ENCODE data around the gene FBXO42. TPM values are rescaled to one million over a fixed set of nuclear protein-coding genes. Genes with fewer than 3 reads are reported as not detected.

The FBXO42 gene
- total and polyA plus RNA-seq, 2 donors (not counting 3 experiments of a cell fraction or from before 2014, with no cell fraction given): 16.3 to 20.4 TPM

DNA sequence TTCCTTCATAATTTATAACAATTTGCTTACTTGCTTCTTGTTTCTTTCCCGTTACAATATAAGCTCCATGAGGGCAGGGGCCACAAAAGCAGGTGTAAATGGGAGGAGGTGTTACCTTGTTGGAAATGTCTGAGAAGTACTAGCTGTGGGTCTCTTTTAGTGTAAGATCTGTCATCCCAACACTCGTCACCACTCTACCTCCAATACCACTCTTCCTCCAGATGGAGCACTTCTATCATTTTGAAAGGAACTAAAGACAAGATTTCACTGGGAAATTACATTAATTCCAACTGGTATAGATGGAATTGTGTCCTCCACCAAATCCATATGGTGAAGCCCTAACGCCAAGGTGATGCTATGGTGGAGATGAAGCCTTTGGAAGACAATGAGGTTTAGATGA is 62.3 kb downstream of the FBXO42 start:
- Histone ChIP-seq H4K20me1 (replicated peaks; ENCODE audit: control insufficient read depth, extremely low read depth, insufficient read depth, low read length) (no peaks in the 10 kb centered on the region), H3K4me1 (ENCODE audit: control insufficient read depth, extremely low read depth, insufficient read depth, low read length) (peaks cover 6% of the 10 kb centered on the region), H3K27me3 (ENCODE audit: control insufficient read depth in 2 of 2, insufficient read depth in 2 of 2, low read length in 2 of 2) (no peaks in the 10 kb centered on the region), H3K4me3 (replicated peaks in 1 of 3; ENCODE audit: insufficient read depth in 1 of 3, low read depth in 1 of 3, low read length in 3 of 3) (no peak overlapping the region), H3K9me1 (replicated peaks; ENCODE audit: control insufficient read depth, extremely low read depth, insufficient read depth, low read length) (no peaks in the 10 kb centered on the region), H3K79me2 (ENCODE audit: control insufficient read depth, insufficient read depth, low read length) (no peaks in the 10 kb centered on the region), H3K4me2 (ENCODE audit: insufficient read depth, low read length) (no peak overlapping the region), H3K9ac (replicated peaks; ENCODE audit: extremely low read depth, insufficient read depth, low read length) (no peak overlapping the region), H3K27ac (ENCODE audit: insufficient read depth, low read depth, low read length) (no peak overlapping the region), H2AFZ (ENCODE audit: low read depth, low read length) (no peak overlapping the region), H3K9me3 (replicated peaks; ENCODE audit: control insufficient read depth, insufficient read depth, low read length) (no peaks in the 10 kb centered on the region), H3K36me3 (ENCODE audit: control insufficient read depth in 2 of 2, extremely low read depth in 1 of 2, insufficient read depth in 2 of 2, low read length in 2 of 2) (peaks cover 0 to 2% of the 10 kb centered on the region in 2 experiments)
- no peak for FAIRE-seq
- intact Hi-C loops (cut with micrococcal nuclease) (no loop called here), dilution Hi-C loops (cut with MboI; ENCODE audit: extremely low pct_ligation_motif_present, low sequenced_read_pairs) (no loop called here)
- TF ChIP-seq POLR2A (IDR thresholded peaks at IDR 0.05; ENCODE audit: low read depth, low read length) (no peak), JUN (IDR thresholded peaks at IDR 0.05; ENCODE audit: borderline replicate concordance, insufficient read depth, insufficient read length, low read depth) (no peak), POLR2AphosphoS5 (IDR thresholded peaks at IDR 0.05; ENCODE audit: insufficient read depth, low read depth, low read length) (no peak), MYC (IDR thresholded peaks at IDR 0.05; ENCODE audit: low read depth, low read length) (no peak)
- TF ChIP-seq, protein P1, sequence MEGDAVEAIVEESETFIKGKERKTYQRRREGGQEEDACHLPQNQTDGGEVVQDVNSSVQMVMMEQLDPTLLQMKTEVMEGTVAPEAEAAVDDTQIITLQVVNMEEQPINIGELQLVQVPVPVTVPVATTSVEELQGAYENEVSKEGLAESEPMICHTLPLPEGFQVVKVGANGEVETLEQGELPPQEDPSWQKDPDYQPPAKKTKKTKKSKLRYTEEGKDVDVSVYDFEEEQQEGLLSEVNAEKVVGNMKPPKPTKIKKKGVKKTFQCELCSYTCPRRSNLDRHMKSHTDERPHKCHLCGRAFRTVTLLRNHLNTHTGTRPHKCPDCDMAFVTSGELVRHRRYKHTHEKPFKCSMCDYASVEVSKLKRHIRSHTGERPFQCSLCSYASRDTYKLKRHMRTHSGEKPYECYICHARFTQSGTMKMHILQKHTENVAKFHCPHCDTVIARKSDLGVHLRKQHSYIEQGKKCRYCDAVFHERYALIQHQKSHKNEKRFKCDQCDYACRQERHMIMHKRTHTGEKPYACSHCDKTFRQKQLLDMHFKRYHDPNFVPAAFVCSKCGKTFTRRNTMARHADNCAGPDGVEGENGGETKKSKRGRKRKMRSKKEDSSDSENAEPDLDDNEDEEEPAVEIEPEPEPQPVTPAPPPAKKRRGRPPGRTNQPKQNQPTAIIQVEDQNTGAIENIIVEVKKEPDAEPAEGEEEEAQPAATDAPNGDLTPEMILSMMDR (IDR thresholded peaks at IDR 0.05; ENCODE audit: extremely low read depth in 1 of 2, insufficient read depth in 1 of 2, low read depth in 1 of 2, low read length in 2 of 2): no peak
- TF ChIP-seq, protein P2, sequence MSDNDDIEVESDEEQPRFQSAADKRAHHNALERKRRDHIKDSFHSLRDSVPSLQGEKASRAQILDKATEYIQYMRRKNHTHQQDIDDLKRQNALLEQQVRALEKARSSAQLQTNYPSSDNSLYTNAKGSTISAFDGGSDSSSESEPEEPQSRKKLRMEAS (IDR thresholded peaks at IDR 0.05; ENCODE audit: insufficient read depth, insufficient read length): no peak
- CTCF ChIA-PET: interaction anchor here (0.8 to 2.4 kb wide), 8 partner anchors 8 to 211 kb away, joined by 3 to 17 read pairs (median 4); no protein-coding TSS in a partner anchor
- no peak for DNase-seq (ENCODE audit: low read depth, low spot score)
- no TSS peak for BruUV-seq (replicated peaks)
- POLR2A ChIA-PET: no interaction called here

DNA sequence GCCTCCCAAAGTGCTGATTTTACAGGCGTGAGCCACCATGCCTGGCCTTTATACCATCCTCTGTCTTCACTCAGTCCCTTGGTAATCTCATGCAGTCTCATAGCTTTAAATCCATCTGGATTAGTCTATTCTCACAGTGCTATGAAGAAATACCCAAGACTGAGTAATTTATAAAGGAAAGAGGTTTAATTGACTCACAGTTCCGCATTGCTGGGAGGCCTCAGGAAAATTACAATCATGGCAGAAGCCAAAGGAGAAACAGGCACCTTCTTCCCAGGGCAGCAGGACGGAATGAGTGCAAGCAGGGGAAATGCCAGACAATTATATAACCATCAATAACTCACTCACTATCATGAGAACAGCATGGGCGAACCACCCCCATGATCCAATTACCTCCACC is 66.2 kb downstream of the FBXO42 start:
- Histone ChIP-seq H3K4me1 (ENCODE audit: control insufficient read depth, extremely low read depth, insufficient read depth, low read length) (no peaks in the 10 kb centered on the region), H3K4me2 (ENCODE audit: insufficient read depth, low read length) (no peak overlapping the region), H4K20me1 (replicated peaks; ENCODE audit: control insufficient read depth, extremely low read depth, insufficient read depth, low read length) (no peaks in the 10 kb centered on the region), H2AFZ (ENCODE audit: low read depth, low read length) (no peak overlapping the region), H3K9ac (replicated peaks; ENCODE audit: extremely low read depth, insufficient read depth, low read length) (no peak overlapping the region), H3K9me1 (replicated peaks; ENCODE audit: control insufficient read depth, extremely low read depth, insufficient read depth, low read length) (no peaks in the 10 kb centered on the region), H3K36me3 (ENCODE audit: control insufficient read depth in 2 of 2, extremely low read depth in 1 of 2, insufficient read depth in 2 of 2, low read length in 2 of 2) (peaks cover 0 to 2% of the 10 kb centered on the region in 2 experiments), H3K79me2 (ENCODE audit: control insufficient read depth, insufficient read depth, low read length) (no peaks in the 10 kb centered on the region), H3K9me3 (replicated peaks; ENCODE audit: control insufficient read depth, insufficient read depth, low read length) (no peaks in the 10 kb centered on the region), H3K27ac (ENCODE audit: insufficient read depth, low read depth, low read length) (no peak overlapping the region), H3K27me3 (ENCODE audit: control insufficient read depth in 2 of 2, insufficient read depth in 2 of 2, low read length in 2 of 2) (no peaks in the 10 kb centered on the region), H3K4me3 (replicated peaks in 1 of 3; ENCODE audit: insufficient read depth in 1 of 3, low read depth in 1 of 3, low read length in 3 of 3) (no peak overlapping the region)
- BruUV-seq (replicated peaks): no TSS peak
- DNase-seq (ENCODE audit: low read depth, low spot score) (no peak), FAIRE-seq (no peak)
- CTCF ChIA-PET: no interaction called here
- POLR2A ChIA-PET: no interaction called here
- intact Hi-C loops (cut with micrococcal nuclease): no loop called here
- dilution Hi-C loops (cut with MboI; ENCODE audit: extremely low pct_ligation_motif_present, low sequenced_read_pairs): no loop called here
- no peak for TF ChIP-seq POLR2AphosphoS5 (IDR thresholded peaks at IDR 0.05; ENCODE audit: insufficient read depth, low read depth, low read length)
- TF ChIP-seq, protein P2 (IDR thresholded peaks at IDR 0.05; ENCODE audit: insufficient read depth, insufficient read length): no peak
- TF ChIP-seq GATA2 (IDR thresholded peaks at IDR 0.05; ENCODE audit: insufficient read depth, insufficient read length, low read depth, low read length): no peak
- TF ChIP-seq, protein P1 (IDR thresholded peaks at IDR 0.05; ENCODE audit: extremely low read depth in 1 of 2, insufficient read depth in 1 of 2, low read depth in 1 of 2, low read length in 2 of 2): no peak
- TF ChIP-seq POLR2A (IDR thresholded peaks at IDR 0.05; ENCODE audit: low read depth, low read length): no peak
- no peak for TF ChIP-seq MYC (IDR thresholded peaks at IDR 0.05; ENCODE audit: low read depth, low read length)
- no peak for TF ChIP-seq JUN (IDR thresholded peaks at IDR 0.05; ENCODE audit: borderline replicate concordance, insufficient read depth, insufficient read length, low read depth)
- no peak for TF ChIP-seq EZH2 (IDR thresholded peaks at IDR 0.05; ENCODE audit: borderline replicate concordance, low read depth, low read length, severe bottlenecking)
- no peak for TF ChIP-seq FOS (IDR thresholded peaks at IDR 0.05; ENCODE audit: borderline replicate concordance, insufficient read depth, low read length)

Data from endothelial cell of umbilical vein (primary cell).